NCI-H2107 treated with DMSO at 0.1 percent for 48 hours (cell line): ENCODE measurements around the gene MACROD1.
"Not testable (repeated sequence)": the region's sequence is repeated elsewhere in the genome, so short reads cannot be mapped to it uniquely, and the experiment has no call there.

Experiments
- DNase-seq: peaks from one replicate; lab custom pipeline; 2025; ENCODE audit not compliant: unreplicated experiment; lab: John Stamatoyannopoulos, UW

Gene MACROD1

DNA sequence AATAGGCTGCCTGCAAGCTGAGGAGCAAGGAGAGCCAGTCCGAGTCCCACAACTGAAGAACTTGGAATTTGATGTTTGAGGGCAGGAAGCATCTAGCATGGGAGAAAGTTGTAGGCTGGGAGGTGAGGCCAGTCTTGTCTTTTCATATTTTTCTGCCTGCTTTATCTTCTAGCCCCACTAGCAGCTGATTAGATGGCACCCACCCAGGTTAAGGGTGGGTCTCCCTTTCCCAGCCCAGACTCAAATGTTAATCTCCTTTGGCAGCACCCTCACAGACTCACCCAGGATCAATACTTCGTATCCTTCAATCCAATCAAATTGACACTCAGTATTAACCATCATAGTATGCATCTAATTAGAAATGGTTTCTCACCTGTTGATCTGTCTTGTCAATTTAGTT, 196.5 kb downstream of the MACROD1 start:
- no peak for DNase-seq

DNA sequence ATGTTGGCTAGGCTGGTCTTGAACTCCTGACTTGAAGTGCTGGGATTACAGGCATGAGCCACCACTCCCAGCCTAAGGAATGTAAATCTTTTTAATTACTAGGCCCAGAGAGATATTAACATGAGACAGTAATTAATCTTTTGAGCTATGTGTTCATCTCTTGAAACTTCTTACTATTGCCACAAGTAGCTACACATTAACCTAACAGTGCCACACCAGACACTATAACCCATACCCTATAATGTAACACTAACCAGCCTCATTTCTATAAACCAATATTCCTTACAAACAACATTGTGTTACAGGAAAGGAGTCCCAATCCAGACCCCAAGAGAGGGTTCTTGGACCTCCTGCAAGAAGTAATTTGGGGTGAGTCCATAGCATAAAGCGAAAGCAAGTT, 199.5 kb downstream of the MACROD1 start:
- no peak for DNase-seq

DNA sequence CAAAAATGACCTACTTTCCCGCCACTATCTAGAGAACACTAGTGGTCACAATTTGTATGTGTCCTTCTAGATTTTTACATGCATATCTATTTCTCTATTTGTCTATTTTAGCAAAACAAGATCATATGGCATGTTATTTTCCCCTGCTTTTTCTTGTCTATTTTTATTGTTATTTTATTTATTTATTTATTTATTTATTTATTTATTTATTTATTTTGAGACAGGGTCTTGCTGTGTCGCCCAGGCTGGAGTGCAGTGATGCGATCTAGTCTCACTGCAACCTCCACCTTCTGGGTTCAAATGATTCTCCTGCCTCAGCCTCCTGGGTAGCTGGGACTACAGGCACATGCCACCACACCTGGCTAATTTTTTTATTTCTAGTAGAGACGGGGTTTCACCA, 202.0 kb downstream of the MACROD1 start:
- DNase-seq = not testable (repeated sequence)

DNA sequence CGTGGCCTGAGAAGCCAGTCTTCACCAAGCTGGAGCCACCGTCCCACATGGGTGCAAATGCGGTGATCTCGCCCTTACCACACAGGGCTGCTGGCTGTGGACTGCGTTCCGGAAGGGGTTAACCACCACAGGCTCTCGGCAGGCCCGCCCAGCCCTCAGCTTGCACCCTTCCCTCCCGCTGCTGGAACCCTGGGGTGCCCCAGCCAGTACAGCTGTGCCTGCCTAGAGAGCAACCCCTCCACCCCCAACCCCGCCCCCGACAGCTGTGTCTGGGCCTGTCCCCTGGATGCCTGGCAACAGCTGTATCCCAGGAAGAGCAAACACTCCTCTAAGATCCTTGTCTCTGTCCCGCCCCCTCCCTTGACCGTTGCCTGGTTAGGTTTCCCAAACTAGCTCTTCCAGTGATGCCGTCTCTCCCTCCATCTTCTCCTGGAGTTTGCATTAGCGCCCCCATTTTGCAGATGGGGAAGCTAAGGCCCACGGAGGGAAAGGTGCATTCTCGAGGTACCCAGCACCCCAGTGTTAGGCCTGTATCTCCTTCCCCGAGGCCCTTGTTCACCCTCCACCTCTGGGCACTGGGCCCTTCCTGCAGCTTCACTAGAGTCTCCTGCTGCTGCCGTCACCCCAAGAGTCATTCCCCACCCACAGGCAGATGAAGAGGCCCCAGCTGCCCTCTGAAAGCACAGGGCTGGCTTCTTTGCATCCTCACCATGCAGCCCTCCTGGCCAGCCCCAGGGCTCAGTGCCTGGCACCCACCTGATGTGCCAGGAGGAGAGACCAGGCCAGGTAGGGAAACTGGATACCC, 204.1 kb downstream of the MACROD1 start:
- peak; percentile 70 for DNase-seq

DNA sequence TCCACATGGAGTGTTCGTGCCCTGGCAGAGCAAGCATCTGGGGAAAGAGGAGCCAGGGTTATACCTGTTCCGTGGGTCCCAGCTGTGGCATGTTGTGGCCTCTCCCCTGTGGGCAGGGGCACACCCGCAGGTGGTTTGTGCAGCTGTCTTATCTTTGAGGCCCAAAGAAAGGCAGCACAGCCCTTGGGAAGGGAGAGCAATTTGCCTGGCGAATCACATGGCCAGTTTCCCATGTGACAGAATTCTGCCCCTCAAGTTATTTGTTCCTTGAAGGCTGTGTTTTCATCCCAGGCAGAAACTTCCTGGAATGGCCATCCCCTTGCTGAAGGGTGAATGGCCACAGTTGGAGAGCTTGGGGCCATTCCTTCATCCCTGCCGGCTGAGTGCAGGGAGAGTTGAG, 207.9 kb downstream of the MACROD1 start:
- no peak for DNase-seq

DNA sequence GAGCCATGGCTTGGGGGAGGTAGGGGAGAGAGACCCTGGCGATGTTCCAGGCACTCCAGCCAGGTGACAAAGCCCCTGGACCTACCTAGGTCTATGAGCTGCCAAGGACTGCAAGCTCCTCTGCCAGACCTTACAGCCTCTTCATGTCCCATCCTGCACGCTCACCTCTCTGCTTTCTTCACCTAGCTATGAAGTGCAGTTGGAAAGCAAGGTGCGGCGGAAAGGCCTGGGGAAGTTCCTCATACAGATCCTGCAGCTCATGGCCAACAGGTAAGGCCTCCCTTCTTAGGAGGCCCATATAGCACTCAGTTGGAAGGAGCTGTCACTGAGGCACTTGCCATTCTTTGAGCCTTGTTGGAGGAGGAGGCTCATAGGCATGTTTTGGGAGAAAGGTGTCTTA, 213.3 kb downstream of the MACROD1 start:
- DNase-seq = no peak

DNA sequence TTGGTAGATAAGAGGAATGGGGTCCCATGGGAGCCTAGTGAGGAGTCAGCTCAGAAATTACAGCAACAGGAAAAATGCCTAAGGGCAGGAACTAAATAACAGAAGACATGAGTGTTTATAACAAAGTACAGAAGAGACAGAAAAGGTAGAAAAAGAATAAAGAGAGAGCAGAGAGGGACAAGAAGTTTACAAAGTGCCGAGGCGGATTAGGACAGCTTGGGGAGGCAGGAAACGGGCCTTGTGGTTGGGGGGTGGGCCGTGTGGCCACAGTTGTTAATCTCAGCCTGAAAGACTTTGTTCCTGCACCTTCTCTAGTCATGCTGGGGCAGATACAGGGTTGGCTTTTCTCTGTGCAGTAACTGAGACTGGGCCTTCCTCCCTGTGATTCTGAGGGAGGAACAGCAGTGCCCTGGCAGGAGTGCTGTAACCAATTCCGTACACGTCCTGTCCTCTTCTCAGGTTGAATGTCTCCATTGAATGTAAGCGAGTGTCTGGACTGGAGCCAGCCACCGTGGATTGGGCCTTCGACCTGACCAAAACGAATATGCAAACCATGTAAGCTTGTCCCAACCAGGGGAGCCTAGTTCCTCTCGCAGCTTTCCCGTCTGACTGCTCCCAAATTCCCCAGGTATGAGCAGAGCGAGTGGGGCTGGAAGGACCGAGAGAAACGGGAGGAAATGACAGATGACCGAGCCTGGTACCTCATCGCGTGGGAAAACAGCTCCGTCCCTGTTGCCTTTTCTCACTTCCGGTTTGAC, 214.0 kb downstream of the MACROD1 start:
- DNase-seq = no peak
